Measurements from ENCODE around the gene GCN1. TPM values are rescaled to one million over a fixed set of nuclear protein-coding genes. Genes with fewer than 3 reads are reported as not detected.

GCN1 gene
- total RNA-seq, 1 donor from 2014 or later, result 99.0 TPM

- no peak for DNase-seq (ENCODE audit: low read depth, low spot score)
These were observed 34.6 kb upstream of the GCN1 start for GRCh38 chr12:120229071-120229486.

DNA sequence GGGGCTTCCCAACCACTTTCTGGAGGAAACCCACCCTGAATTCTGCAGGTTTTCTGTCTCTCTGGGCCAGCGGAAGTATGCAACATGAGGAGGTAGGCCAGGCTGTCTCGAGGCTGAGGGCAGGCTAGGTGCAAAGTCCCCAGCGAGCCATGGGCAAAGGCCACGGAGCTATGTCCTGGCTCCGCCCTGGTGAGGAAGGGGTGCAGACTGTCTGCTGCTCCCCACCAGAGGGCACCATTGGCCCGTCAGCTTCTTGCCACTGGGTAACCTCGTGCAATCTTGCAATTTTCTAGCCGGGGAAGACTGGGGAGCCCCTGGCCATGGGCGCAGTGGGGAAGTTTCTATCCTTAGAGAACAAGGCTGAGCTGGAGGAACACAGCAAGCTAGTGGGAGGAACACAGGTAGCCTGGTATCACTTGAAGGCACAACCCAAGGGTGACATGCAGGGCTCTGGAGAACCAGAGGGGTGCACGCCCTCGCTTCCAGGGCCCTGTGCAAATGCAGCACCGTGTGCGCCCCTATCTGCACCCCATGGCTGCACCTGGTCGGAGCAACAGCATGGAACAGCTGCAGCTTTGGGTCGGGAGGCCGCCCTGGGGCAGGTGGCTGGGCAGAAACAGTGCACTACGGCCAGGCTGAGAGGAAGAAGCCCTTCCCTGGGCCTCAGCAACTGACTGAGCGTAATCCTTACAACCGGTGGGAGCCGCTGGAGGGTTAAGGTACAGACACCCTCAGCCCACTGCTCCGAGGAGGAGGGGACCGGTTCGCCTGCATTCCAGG is 34.0 kb upstream of the GCN1 start:
- DNase-seq (ENCODE audit: low read depth, low spot score), result no peak

DNA sequence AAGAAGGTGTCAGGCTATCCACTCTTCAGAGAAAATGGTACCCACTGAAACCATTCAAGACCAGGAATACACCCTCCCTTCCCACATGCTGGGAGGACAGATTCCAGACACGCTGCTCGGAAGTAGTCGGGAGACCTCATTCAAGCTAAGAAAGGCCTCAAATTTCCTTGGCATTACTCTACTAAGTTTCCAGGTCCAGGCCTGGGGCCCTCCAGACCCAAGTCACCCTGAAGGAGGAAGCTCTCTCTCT is 33.5 kb upstream of the GCN1 start:
- DNase-seq (ENCODE audit: low read depth, low spot score), result no peak

DNA sequence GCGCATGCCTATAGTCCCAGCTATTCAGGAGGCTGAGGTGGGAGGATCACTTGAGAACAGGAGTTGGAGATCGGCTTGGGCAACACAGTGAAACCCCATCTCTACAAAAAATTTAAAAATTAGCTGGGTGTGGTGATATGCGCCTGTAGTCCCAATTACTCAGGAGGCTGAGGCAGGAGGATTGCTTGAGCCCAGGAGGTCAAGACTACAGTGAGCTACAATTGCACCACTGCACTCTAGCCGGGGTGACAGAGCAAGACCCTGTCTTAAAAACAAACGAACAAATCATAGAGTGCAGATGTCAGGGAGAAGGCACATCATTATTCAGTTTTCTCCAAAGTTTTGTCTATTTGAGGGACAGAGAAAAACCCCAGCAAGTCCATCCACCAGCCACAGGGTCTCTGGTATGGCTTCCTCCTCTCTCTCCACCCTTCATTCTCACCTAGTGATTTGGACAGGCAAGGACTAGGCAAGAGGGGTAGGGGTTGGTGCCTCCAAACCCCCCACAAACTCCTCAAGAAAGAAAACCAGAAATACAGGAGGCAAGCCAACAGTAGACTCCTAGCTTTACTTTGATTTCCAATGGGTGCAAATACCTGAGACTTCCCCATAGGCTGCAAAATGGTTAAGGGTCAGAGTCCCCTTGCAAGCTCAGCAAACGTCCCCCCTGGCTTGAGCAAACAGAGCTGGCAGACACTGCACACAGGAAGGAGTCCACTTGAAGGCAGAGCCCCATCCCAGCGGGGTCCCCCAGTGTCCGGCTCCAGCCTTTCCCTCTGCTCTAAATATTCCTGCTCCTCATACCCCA is 32.9 kb upstream of the GCN1 start:
- no peak for DNase-seq (ENCODE audit: low read depth, low spot score)

DNA sequence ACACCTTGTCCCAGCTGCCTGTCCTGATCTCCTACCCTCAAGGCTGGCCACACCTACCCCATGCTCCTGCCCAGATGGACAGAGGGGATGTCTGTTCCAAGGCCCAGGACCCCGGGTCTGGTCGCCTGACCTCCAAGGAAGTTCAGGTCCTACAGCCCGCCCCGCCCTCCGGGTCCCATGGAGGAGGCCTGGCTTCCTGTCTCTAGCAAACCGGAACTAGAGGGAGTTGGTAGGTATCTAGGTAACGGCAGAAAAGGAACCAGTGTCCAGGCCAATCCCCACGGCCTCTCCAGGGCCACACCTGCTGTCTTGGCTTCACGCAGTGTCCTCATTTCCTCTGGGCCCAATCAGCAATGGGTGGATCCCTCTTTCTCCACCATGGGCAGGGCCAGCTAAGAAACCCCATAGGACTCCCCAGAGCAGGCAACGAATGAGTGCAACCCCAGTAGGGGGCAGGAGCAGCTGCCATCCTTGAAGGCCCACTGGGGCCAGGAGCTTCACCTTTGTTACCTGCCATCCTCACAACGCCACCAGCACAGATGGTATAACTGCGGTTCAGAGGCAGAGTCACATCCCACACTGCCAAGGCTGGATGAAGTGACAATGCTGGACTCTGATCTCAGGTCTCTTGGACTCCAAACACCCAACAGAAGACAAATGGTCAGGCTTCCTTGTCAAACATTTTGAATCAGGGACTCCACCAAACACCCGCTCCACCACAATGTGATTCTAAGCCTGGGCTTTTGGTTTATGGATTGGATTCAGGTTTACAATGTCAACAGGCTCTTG is 31.5 kb upstream of the GCN1 start:
- DNase-seq (ENCODE audit: low read depth, low spot score), result no peak

DNA sequence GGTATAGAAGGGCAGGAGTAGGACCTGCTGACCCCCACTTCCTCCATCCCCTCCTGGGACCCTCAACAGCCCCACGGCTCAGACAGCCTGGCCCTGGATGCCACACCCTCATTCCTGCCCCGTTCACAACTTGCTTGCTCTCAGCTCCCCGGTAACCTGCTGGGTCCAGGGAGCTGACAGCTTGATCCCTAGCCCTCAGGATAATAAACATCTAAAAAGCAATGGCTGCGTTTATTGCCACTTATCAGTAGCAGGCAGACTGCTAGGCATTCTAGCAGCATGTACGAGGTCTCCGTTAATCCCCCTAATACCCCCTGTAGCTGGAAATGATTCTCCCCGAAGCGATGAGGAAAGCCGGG is 30.7 kb upstream of the GCN1 start:
- no peak for DNase-seq (ENCODE audit: low read depth, low spot score)

DNA sequence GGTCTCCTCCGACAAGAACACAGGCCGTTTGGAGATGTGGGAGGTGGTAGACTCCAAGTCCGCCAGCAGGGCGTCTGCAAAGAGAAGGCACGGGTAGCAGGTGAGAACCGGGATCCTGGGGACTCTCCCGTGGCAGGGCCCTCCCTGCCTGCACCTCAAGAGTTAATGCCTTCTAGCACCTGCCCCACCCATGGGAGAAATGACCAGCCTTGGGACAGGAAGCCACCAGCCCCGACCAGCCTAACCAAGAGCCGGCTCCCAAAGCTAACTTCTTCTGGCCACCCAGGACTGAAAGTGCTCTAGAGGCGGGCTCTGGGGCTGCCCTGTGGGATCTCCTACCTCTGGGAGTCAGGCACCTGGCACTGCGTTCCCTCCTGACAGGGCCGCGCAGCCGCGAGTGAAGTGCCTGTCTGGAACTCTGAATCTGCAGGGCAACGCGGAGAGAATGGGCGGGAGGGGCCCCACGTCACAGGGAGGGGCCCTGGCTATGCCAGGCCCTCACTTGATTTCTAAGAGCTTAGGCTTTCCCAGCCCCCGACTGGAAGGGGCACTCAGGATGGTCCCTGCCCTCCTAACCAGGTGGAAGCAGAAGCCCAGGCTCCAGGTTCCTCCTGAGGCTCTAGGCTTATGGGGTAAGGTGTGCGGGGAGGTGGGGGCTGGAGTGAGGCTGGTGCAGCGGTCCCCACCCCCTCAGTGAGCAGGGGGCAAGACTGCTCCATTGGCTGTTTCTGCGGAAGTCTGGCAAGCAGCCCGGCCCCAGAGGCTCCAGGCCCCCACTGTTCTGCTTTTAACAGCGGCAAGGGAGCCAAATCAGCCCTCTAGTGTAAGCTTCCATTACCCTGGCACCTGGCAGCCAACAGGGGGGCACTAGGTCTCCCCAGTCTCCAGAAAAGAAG is 30.0 kb upstream of the GCN1 start:
- no peak for DNase-seq (ENCODE audit: low read depth, low spot score)

DNA sequence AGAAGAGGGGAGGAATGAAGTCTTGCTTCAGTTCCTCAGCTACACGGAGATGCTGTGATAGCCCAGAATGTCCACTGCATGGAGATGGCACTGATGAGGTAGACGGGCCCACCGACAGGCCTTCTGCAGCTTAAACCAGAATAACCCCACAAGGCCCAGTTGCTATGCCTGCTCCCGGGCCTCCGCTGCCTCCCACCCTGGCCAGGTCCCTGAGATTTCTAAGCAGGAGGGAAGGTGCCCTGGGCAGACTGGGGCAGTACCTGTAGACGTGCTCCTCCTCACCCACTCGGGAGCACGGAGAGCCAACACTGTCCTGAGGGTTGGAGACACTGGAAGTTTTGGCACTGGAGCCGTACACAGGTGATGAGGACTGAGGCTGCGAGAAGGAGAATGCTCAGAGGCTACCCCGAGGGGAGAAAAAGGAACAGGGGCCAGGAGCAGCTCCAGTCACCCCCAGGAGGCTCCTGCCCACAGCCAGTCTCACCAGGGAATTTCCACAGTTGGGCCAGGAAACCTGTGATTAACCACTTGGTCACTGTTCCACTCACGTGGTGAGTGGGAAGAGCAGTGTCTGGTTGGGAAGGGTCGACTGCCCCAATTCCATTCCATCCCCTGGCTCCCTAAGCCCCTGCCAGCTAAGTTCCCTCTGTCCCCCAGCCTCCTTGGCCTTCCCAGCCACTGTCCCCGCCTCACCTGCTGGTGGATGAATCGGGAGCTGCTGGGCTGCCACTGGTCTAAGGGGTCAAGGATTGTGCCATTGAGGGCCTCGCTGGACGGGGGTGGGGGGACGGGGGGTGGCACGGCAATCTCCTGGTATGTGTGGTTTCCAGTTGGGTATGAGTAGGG is 29.2 kb upstream of the GCN1 start:
- DNase-seq (ENCODE audit: low read depth, low spot score), result no peak

- DNase-seq (ENCODE audit: low read depth, low spot score), result no peak
These were observed 27.8 kb upstream of the GCN1 start for GRCh38 chr12:120222288-120222832.

- DNase-seq (ENCODE audit: low read depth, low spot score), result no peak
These were observed 27.0 kb upstream of the GCN1 start for GRCh38 chr12:120221576-120221900.

- no peak for DNase-seq (ENCODE audit: low read depth, low spot score)
These were observed 26.5 kb upstream of the GCN1 start for GRCh38 chr12:120220838-120221575.

GRCh38 chr12:120218680-120219606 is 24.4 kb upstream of the GCN1 start:
- DNase-seq (ENCODE audit: low read depth, low spot score), result no peak

DNA sequence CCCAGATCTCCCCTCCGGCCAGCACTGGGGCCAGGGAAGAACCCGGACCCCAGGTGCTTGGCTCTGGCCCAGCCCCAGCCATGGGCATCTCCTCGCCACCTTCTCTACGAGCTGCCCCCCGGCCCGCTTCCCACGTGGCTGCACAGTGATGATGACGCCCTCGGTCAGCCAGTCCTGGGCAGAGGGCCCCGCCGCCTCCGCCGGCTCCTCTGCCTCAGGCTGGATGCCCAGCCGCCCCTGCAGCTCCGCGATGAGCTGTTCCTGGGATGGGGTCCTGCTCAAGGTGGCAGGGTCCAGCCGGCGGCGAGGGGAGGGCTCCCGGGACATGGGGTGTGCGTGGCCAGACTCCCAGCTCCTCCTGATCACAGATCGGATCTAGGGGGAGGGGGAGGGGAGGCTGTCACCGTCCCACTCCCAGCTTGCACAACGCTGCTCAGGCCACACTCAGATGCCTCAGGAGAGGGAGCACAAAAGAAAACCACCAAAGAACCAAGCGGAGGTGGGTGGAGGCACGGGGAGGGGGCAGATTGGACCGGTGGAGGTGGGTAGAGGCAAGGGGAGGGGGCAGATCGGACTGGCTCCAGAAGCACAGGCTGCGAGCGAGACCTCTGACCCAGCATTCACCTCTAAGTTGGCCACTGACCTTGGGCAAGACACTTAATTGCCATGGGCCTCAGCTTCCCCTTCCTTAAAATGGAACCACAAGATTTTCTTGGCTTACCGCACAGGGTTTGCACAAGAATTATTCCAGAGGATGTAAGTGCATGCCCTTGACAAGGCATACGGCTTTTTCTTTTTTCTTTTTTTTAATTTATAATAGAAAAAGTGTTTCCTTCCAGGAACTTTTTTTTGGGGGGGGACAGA is 22.5 kb upstream of the GCN1 start:
- DNase-seq (ENCODE audit: low read depth, low spot score), result no peak

- no peak for DNase-seq (ENCODE audit: low read depth, low spot score)
These were observed 21.5 kb upstream of the GCN1 start for GRCh38 chr12:120215766-120216735.

DNA sequence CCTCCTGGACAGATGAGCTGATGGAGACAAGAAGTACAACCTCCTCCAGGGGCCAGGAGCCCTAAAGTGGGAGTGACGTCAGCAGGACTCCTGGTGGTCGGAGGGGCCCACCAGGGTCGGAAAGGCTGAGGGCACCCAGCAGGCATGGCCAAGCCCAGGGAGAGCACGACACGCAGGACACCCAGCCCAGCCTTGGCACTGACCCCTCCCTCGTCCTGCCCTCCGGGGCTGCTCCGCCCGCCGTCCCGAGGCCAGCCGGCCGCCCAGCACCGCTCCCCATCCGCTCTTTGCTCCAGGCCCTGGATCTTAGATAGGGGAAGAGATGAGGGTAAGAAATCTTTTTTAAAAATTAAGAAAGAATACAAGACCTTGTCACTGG is 20.8 kb upstream of the GCN1 start:
- no peak for DNase-seq (ENCODE audit: low read depth, low spot score)

DNA sequence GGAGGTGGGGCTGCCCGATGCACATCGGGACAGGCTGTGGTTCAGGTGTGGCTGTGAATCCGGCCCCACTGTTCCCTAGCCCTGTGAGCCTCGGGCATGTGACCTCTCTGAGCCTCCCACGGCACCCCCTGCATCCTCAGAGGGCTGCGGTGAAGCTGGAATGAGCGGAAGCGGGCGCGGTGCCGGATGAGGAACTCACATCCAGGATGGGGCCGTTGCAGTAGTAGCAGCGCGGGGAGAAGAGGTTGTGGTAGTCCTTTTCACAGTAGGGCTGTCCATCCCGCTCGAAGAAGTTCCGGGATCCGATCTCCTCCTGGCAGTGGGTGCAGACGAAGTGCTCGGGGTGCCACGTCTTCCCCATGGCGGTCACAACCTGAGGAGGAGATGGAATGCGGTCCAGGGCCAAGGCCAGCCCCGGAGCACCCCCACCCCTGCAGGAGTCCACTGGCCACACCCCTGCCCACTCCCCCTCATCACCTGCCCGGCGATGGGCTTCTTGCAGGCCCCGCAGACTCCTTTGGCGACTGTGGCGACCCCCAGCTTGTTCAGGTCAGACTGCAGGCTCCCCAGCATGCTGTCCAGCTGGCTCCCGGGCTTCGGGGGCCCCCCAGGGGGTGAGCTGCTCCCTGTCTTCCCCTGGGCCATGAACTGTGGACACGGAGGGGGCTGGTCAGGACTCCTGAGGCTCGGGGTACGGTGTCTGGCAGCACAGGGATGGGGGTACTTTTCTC is 20.3 kb upstream of the GCN1 start:
- DNase-seq (ENCODE audit: low read depth, low spot score), result no peak

Data from pulmonary artery endothelial cell (primary cell).